Pons (tissue), 1 donor: ENCODE data around the gene NPW.

Experiments used
- DNase-seq: peaks from one replicate; pipeline ENCODE4 v3.0.0-alpha.2; 2016; ENCODE audit warnings: low spot score

NPW gene

GRCh38 chr16:2053897-2054296 is 34.3 kb downstream of the NPW start:
- DNase-seq: no peak

GRCh38 chr16:2054543-2055245 is 35.1 kb downstream of the NPW start:
- no peak for DNase-seq

- peak; percentile 32 for DNase-seq
Measured at GRCh38 chr16:2056077-2056476, 36.5 kb downstream of the NPW start.

- DNase-seq: peak; percentile 73
Measured at GRCh38 chr16:2056681-2057407, 37.3 kb downstream of the NPW start.

- no peak for DNase-seq
Measured at GRCh38 chr16:2057438-2057837, 37.9 kb downstream of the NPW start.

- no peak for DNase-seq
Measured at GRCh38 chr16:2058420-2058819, 38.8 kb downstream of the NPW start.

- no peak for DNase-seq
Measured at GRCh38 chr16:2058872-2059271, 39.3 kb downstream of the NPW start.

- no peak for DNase-seq
Measured at GRCh38 chr16:2060346-2060745, 40.8 kb downstream of the NPW start.

GRCh38 chr16:2061023-2061422 is 41.4 kb downstream of the NPW start:
- DNase-seq: no peak

- no peak for DNase-seq
Measured at GRCh38 chr16:2061526-2061925, 41.9 kb downstream of the NPW start.

- no peak for DNase-seq
Measured at GRCh38 chr16:2062801-2063200, 43.2 kb downstream of the NPW start.

- DNase-seq: no peak
Measured at GRCh38 chr16:2063861-2064260, 44.3 kb downstream of the NPW start.

GRCh38 chr16:2064368-2064945 is 44.9 kb downstream of the NPW start:
- DNase-seq: no peak

- DNase-seq: no peak
Measured at GRCh38 chr16:2066139-2066538, 46.6 kb downstream of the NPW start.
